HG03045 (cell line): ENCODE measurements around the gene PRRX1.

Source experiments
- ATAC-seq: cut with Tn5 transposase; IDR thresholded peaks from one replicate; pipeline ENCODE4 v1.9.1; 2021; ENCODE audit warnings: mild to moderate bottlenecking, moderate library complexity; ENCODE audit not compliant: unreplicated experiment

Gene PRRX1

GRCh38 chr1:170714938-170715337 is 51.0 kb downstream of the PRRX1 start:
- ATAC-seq: no peak

GRCh38 chr1:170716835-170717429 is 53.0 kb downstream of the PRRX1 start:
- ATAC-seq: no peak

GRCh38 chr1:170720661-170721060 is 56.7 kb downstream of the PRRX1 start:
- ATAC-seq: no peak

GRCh38 chr1:170721621-170722020 is 57.7 kb downstream of the PRRX1 start:
- ATAC-seq: no peak

GRCh38 chr1:170723518-170723917 is 59.6 kb downstream of the PRRX1 start:
- ATAC-seq: no peak

- no peak for ATAC-seq
Observed at GRCh38 chr1:170725326-170725725, 61.4 kb downstream of the PRRX1 start.

GRCh38 chr1:170727963-170728362 is 64.0 kb downstream of the PRRX1 start:
- no peak for ATAC-seq

- ATAC-seq: no peak
Observed at GRCh38 chr1:170729225-170730002, 65.5 kb downstream of the PRRX1 start.

- no peak for ATAC-seq
Observed at GRCh38 chr1:170730014-170730413, 66.1 kb downstream of the PRRX1 start.

- no peak for ATAC-seq
Observed at GRCh38 chr1:170730438-170730837, 66.5 kb downstream of the PRRX1 start.

GRCh38 chr1:170731566-170732251 is 67.8 kb downstream of the PRRX1 start:
- no peak for ATAC-seq

GRCh38 chr1:170732252-170732588 is 68.3 kb downstream of the PRRX1 start:
- ATAC-seq: no peak

- no peak for ATAC-seq
Observed at GRCh38 chr1:170734412-170735175, 70.7 kb downstream of the PRRX1 start.

GRCh38 chr1:170735366-170736263 is 71.7 kb downstream of the PRRX1 start:
- no peak for ATAC-seq

GRCh38 chr1:170739803-170740202 is 75.9 kb downstream of the PRRX1 start:
- no peak for ATAC-seq

- ATAC-seq: no peak
Observed at GRCh38 chr1:170741678-170742077, 77.7 kb downstream of the PRRX1 start.

- ATAC-seq: no peak
Observed at GRCh38 chr1:170742600-170742999, 78.7 kb downstream of the PRRX1 start.

GRCh38 chr1:170743083-170743482 is 79.2 kb downstream of the PRRX1 start:
- ATAC-seq: no peak

- no peak for ATAC-seq
Observed at GRCh38 chr1:170749549-170749948, 85.6 kb downstream of the PRRX1 start.

- ATAC-seq: no peak
Observed at GRCh38 chr1:170749959-170750358, 86.0 kb downstream of the PRRX1 start.
